GM21786 (cell line): Measurements from ENCODE around the gene DARS2.
"Not testable (repeated sequence)": the region's sequence is repeated elsewhere in the genome, so short reads cannot be mapped to it uniquely, and the experiment has no call there.

Experiments
- ATAC-seq: cut with Tn5 transposase; IDR thresholded peaks from one replicate; pipeline ENCODE4 v1.9.1; 2021; ENCODE audit not compliant: unreplicated experiment

DARS2 gene

GRCh38 chr1:173861731-173862145, 37.3 kb downstream of the DARS2 start:
- ATAC-seq: no peak

- ATAC-seq: not testable (repeated sequence)
Observed at GRCh38 chr1:173862146-173862768, 37.8 kb downstream of the DARS2 start.

- ATAC-seq: no peak
Observed at GRCh38 chr1:173862769-173863223, 38.3 kb downstream of the DARS2 start.

- no peak for ATAC-seq
Observed at GRCh38 chr1:173863224-173864161, 39.0 kb downstream of the DARS2 start.

- ATAC-seq: no peak
Observed at GRCh38 chr1:173864179-173864867, 39.9 kb downstream of the DARS2 start.

- no peak for ATAC-seq
Observed at GRCh38 chr1:173865468-173866164, 41.1 kb downstream of the DARS2 start.

- ATAC-seq: no peak
Observed at GRCh38 chr1:173866413-173867115, 42.1 kb downstream of the DARS2 start.

GRCh38 chr1:173867141-173867752, 42.8 kb downstream of the DARS2 start:
- ATAC-seq: no peak

GRCh38 chr1:173867753-173868265, 43.3 kb downstream of the DARS2 start, which contains the start of gene GAS5:
Gene GAS5, minus strand, starts transcription at chr1:173867989.
- peak; percentile 64 for ATAC-seq

GRCh38 chr1:173868266-173869020, 44.0 kb downstream of the DARS2 start, which contains the start of gene ZBTB37:
Gene ZBTB37, plus strand, starts transcription at chr1:173868380. Its CDS starts 1,846 bp downstream, at chr1:173870226.
- ATAC-seq: peak; percentile 57

- ATAC-seq: no peak
Observed at GRCh38 chr1:173869021-173869359, 44.5 kb downstream of the DARS2 start.

- ATAC-seq: peak; percentile 25
Observed at GRCh38 chr1:173870252-173871075, 46.0 kb downstream of the DARS2 start.

GRCh38 chr1:173871091-173871490, 46.6 kb downstream of the DARS2 start:
- no peak for ATAC-seq

GRCh38 chr1:173871500-173871899, 47.0 kb downstream of the DARS2 start:
- ATAC-seq: no peak

- ATAC-seq: no peak
Observed at GRCh38 chr1:173876732-173877131, 52.3 kb downstream of the DARS2 start.

GRCh38 chr1:173878251-173878650, 53.8 kb downstream of the DARS2 start:
- ATAC-seq: no peak

- ATAC-seq: not testable (repeated sequence)
Observed at GRCh38 chr1:173881117-173881516, 56.6 kb downstream of the DARS2 start.

GRCh38 chr1:173884701-173885100, 60.2 kb downstream of the DARS2 start:
- no peak for ATAC-seq
